AG04449 (cell line): ENCODE data around the gene WDR87.

Experiments
- CTCF ChIA-PET: fragments of 350-600 bp; formaldehyde crosslinking; extraction: SDS; loops from one replicate; lab custom pipeline; 2021; ENCODE audit warnings: antibody characterized with exemption; lab: Yijun Ruan, JAX
- POLR2A ChIA-PET: fragments of 400-600, 350-600 bp; formaldehyde crosslinking; extraction: SDS; loops from one replicate; lab custom pipeline; 2020; ENCODE audit warnings: antibody characterized with exemption, inconsistent platforms; lab: Yijun Ruan, JAX
- DNase-seq: peaks from one replicate; pipeline ENCODE4 v3.0.0-alpha.2; 2010; ENCODE audit warnings: low read depth, low spot score
- H3K4me3 ChIP-seq: 2 replicates; pipeline ENCODE4 v1.5.1; 2011; ENCODE audit warnings: low read depth, mild to moderate bottlenecking, control low read depth, low read length
- CTCF ChIP-seq: IDR thresholded peaks from one replicate; pipeline ENCODE4 v1.5.1; 2011; ENCODE audit warnings: mild to moderate bottlenecking, moderate library complexity, low read length, control low read depth, inconsistent platforms; ENCODE audit not compliant: insufficient read depth; ENCODE audit errors: missing control alignments

Gene WDR87

GRCh38 chr19:37885392-37885791 is 21.0 kb downstream of the WDR87 start:
- no peak for DNase-seq
- no peak overlapping the region for H3K4me3 ChIP-seq
- ChIA-PET POLR2A (no interaction called here), CTCF (interaction anchor here (1.2 kb wide), 1 partner anchor 12 kb away, joined by 4 read pairs; no protein-coding TSS in a partner anchor)
- no peak for TF ChIP-seq CTCF

GRCh38 chr19:37877147-37877546 is 29.2 kb downstream of the WDR87 start:
- no peak for TF ChIP-seq CTCF
- ChIA-PET CTCF (no interaction called here), POLR2A (no interaction called here)
- DNase-seq: no peak
- no peak overlapping the region for H3K4me3 ChIP-seq

GRCh38 chr19:37876032-37876431 is 30.4 kb downstream of the WDR87 start:
- POLR2A ChIA-PET: no interaction called here
- CTCF ChIA-PET: no interaction called here

GRCh38 chr19:37874784-37875183 is 31.6 kb downstream of the WDR87 start:
- CTCF ChIA-PET: no interaction called here
- no peak for DNase-seq

More at GRCh38 chr19:37876032-37876431, 30.4 kb downstream of the WDR87 start:
- no peak for DNase-seq
- no peak for TF ChIP-seq CTCF
- H3K4me3 ChIP-seq: no peak overlapping the region

GRCh38 chr19:37872383-37872782 is 34.0 kb downstream of the WDR87 start:
- ChIA-PET POLR2A (interaction anchor here (0.5 kb wide), 1 partner anchor 11 kb away, joined by 3 read pairs; no protein-coding TSS in a partner anchor), CTCF (no interaction called here)
- no peak for DNase-seq
- no peak overlapping the region for H3K4me3 ChIP-seq
- no peak for TF ChIP-seq CTCF

More at GRCh38 chr19:37874784-37875183, 31.6 kb downstream of the WDR87 start:
- POLR2A ChIA-PET: no interaction called here
- TF ChIP-seq CTCF: no peak
- H3K4me3 ChIP-seq: no peak overlapping the region

GRCh38 chr19:37869766-37870340 is 36.5 kb downstream of the WDR87 start:
- DNase-seq: no peak
- H3K4me3 ChIP-seq: no peak overlapping the region
- ChIA-PET POLR2A (no interaction called here), CTCF (no interaction called here)
- no peak for TF ChIP-seq CTCF
